ENCODE measurements around the gene CENPE. TPM values are rescaled to one million over a fixed set of nuclear protein-coding genes. Genes with fewer than 3 reads are reported as not detected.

CENPE gene
- total RNA-seq, 1 donor from 2014 or later: 36.5 TPM

Other genes with a start within 250 kb of the CENPE start
- 0.28 and 0.57 TPM in 2 replicates for gene SLC9B1, start 178.6 kb downstream of the CENPE start, total RNA-seq
- 34.6 and 37.9 TPM in 2 replicates for gene SLC9B2, start 121.6 kb downstream of the CENPE start, total RNA-seq
- gene BDH2, start 98.5 kb downstream of the CENPE start, total RNA-seq: 16.0 and 16.3 TPM in 2 replicates